NCI-H748 (cell line): Measurements from ENCODE around the gene TMEM132E.
A peak's percentile ranks its signal among the peaks of the same experiment; 100 is the strongest.

Source experiments
- DNase-seq: peaks from one replicate; lab custom pipeline; 2025; ENCODE audit not compliant: unreplicated experiment; lab: John Stamatoyannopoulos, UW

Gene TMEM132E

DNA sequence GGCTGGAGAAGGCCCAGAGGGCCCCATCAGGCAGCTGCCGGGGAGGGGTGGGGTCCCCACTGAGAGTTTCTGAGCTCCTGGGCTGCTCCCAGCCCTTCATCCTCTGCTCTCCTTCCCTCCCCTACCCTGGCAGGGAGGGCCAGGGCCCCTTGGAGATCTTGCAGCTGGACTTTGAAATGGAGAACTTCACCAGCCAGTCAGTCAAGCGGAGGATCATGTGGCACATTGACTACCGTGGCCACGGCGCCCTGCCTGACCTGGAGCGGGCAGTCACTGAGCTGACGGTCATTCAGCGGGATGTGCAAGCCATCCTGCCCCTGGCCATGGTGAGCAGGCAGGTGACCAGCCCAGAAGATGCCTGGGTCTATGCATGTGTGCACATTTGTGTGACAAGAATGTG is 49.5 kb downstream of the TMEM132E start:
- DNase-seq = no peak

DNA sequence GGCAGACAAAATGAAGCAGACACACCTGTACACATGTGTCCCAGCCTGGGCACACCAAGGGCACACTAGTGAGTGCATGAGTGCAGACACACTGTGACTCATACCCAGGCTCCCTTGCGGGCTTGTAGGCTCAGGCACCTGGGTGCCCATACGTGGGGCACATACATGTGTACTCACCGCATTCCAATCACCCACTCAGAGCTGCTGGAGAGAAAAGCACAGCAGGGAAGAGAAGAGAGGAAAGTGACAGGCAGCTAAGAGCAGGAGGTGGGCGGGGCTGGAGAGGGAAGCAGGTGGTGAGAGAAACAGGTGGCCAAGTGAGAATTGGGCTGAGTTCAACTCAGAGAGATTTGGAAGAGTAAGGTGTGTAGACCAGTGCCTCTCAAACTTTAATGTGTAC is 54.0 kb downstream of the TMEM132E start:
- DNase-seq = peak; percentile 70

DNA sequence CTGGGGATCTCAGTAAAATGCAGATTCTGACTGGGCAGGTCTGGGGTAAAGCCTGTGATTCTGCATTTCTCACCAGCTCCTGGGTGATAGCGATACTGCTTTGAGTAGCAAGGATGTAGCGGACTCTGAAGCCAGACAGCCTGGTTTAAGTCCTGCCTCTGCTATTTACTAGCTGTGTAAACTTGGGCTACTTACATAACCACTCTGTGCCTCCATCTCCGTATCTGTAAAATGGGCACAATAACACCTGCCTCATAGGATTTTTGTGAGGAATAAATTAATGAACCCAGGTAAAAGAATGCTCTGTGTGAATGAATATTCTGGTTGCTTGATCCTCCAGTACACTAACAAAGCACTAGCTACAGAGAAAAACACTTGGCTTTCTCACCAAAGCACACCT is 54.4 kb downstream of the TMEM132E start:
- no peak for DNase-seq

DNA sequence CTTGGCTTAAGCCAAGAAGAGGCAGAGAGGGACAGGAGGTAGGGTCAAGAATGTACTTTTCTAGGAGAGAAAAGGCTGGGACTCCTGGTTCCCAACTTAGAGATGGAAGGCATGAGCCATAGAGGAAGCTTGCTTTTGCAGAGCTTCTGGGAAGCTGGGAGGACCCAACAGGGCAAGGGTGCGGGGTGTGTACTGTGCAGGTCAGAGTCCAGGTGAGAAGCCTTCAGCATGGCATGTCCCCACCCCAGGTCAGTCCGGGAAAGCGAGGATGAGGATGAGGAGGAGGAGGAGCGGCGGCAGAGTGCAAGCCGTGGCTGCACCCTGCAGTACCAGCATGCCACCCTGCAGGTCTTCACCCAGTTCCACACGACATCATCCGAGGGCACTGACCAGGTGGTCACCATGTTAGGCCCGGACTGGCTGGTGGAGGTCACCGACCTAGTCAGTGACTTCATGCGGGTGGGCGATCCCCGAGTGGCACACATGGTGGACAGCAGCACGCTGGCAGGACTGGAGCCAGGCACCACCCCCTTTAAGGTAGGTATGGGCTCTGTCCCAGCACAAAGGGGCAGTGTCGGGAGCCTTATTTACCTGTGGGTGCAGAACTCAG is 55.3 kb downstream of the TMEM132E start:
- DNase-seq = no peak

DNA sequence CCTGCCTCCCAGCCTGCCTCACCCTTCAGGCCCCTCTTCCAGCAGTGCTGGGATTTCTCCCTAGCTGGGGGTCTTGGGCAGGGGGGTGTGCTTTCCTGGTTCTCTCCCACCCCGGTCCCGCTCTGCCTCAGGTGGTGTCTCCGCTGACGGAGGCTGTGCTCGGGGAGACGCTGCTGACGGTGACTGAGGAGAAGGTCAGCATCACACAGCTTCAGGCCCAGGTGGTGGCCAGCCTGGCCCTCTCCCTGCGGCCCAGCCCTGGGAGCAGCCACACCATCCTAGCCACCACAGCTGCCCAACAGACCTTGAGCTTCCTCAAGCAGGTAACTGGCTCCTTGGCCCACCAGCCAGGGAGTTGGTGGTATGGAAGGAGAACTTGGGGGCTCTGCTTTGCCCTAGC is 56.5 kb downstream of the TMEM132E start:
- no peak for DNase-seq

DNA sequence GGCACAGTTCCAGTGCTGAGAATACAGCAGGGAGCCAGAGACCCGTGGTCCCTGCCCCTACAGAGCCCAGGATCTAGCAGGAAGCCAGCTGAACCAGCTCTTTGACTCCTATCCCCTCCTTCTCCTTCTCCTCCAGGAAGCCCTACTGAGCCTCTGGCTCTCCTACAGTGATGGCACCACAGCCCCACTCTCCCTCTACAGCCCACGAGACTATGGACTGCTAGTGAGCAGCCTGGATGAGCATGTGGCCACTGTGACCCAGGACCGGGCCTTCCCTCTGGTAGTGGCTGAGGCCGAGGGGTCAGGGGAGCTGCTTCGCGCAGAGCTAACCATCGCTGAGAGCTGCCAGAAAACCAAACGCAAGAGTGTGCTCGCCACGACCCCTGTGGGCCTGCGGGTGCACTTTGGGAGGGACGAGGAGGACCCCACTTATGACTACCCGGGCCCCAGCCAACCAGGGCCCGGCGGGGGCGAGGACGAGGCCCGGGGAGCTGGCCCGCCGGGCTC is 57.7 kb downstream of the TMEM132E start:
- no peak for DNase-seq

DNA sequence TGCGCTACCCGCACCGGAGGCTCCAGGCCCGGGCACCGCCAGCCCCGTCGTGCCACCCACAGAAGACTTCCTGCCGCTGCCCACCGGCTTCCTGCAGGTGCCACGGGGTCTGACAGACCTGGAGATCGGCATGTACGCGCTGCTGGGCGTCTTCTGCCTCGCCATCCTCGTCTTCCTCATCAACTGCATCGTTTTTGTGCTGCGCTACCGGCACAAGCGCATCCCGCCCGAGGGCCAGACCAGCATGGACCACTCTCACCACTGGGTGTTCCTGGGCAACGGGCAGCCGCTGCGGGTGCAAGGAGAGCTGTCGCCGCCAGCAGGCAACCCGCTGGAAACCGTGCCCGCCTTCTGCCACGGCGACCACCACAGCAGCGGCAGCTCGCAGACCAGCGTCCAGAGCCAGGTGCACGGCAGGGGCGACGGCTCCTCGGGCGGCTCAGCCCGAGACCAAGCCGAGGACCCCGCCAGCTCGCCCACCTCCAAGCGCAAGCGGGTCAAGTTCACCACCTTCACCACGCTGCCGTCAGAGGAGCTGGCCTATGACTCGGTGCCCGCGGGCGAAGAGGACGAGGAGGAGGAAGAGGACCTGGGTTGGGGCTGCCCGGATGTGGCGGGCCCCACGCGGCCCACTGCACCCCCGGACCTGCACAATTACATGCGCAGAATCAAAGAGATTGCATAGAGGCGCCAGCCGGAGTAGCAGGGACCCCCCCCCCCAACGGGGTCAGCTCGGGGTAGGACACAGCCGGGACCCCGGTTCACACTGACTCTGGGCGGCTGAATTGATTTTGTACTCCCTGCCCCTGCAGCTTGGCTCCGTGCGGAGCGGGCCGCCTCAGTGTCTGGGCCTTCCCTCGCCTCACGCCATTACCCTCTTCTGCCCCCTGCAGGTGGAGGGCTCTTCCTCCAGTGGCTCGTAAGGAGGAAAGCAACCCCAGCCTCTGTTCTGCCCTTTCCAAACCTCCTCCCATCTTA is 58.5 kb downstream of the TMEM132E start:
- DNase-seq = peak; percentile 68

DNA sequence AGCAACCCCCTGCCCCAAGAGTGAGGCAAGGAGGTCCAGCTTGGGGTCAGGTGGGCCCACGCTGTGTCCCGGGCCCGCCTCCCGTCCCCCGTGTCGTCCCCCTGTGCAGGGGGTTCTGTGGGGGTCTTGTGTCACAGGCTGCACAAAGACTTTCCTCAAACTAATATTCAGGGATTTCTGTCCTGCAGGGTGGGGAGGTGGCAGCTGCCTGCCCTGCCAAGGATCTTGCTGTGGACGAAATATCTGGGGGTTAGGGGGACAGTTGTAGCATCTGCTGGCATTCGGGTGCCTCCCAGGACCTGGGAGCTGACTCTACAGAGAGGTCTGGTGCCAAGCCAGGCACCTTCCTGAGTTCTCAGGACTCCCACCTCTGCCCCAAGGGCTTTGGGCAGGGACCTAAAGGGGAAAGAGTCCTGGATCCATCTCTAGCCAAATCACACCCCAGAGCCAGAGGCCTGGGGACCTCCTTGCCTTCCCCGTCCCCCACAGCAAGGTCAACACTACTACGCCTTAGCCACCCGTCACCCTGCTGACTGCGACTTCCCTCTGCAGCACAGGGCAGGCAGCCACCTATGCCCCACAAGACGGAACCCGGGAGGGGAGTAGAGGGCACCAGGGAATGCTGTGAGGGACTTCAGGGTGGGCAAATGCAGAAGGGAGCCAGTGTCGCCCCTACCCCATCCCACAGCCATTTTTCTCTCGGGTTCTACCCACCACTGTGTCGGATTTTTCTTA is 59.3 kb downstream of the TMEM132E start:
- no peak for DNase-seq

DNA sequence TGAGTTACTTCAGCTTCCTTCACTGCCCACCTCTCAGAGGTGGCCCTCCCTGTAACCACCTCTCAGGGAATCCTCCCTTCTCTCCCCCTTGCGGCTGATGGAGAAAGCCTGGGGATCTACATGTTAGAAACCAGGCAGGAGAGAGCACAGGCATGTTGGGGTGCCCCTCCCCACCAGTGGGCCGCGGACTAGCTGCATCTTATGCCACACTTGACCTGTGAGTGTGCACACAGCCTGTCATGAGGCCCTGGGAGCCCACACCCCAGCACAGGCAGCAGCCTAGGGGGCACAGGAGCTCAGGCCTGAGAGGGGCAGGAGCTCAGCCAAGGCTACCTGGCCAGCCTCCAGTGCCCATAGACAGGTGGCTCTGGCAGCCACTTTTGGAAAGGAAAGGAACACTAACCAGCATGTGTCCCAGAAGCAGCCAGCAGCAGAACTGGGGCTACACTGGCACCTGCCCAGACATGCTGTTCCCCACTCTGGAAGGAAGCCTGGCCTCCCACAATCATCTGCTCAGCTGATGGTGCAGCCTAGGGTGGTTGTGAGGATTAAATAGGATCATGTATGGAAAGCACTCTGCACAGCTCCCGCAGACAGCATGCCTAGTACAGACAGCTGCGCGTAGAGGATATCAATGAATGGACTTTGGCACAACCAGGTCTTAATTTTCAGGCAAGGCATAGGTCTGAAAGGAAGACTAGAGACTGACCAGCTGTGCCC is 60.5 kb downstream of the TMEM132E start:
- DNase-seq = no peak

DNA sequence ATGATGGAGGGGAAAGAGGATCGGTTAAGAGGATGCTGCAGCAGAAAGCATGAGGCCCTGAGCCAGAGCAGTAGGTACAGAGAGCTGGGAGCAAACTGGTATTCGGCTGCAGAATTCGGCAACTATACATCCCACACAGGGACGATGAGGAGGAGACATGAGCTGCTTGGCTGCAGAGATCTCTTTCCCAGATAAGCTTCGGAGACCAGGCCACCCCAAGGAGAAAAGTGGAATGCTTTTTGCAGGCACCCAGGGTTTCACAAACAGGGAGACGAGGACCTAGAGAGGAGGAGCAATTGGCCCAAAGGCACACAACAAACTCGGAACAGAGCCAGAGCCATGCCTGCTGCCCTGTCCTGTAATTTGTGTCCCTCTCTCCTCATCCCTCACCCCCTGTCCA is 62.0 kb downstream of the TMEM132E start:
- DNase-seq = no peak

DNA sequence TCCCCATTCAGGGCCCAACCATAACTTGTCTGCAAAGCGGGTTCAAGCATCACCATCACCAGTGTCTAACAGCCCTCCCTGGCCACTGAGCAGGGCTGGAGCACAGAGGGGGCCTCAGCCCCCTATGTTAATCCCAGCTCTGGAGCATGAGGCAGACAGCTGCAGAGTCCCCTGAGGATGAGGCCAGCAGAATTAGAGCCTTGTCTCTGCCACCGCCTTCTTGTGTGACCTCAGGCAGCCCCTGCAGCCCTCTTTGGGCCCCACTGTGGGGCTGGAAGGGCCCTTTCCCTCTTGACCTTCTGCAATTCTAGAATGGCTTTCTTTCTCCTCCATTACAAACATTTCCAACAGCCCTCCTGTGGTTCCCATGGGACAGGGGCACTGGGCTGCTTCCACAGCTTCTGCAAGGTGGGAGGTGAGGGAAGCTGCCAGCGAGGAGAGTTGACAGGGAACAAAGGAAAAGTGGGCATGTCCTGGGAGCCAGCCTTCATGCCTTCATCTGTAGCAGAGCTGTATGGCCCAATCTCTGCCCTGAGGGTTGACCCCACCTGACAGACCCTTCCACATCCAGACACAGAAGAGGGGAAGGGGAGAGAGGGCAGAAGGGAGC is 65.7 kb downstream of the TMEM132E start:
- no peak for DNase-seq

DNA sequence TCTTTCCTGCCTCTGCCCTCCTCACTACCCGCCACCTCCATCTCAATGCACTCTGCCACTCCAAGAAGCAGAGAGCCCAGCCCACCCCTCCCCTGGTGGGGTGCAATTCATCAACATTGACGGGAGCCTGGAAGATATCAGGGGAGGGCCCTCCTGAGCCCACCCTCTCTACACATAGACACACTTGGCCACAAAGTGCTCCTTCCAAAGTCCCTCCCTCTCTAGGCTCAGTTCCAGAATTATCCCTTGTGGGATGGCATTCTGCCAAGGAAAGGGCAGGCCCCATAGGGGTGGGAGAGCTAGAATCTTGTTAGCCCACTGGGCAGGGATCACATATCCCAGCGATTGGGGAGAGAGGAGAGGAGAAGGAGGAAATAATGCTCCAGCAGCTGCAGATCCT is 66.2 kb downstream of the TMEM132E start:
- peak; percentile 55 for DNase-seq

DNA sequence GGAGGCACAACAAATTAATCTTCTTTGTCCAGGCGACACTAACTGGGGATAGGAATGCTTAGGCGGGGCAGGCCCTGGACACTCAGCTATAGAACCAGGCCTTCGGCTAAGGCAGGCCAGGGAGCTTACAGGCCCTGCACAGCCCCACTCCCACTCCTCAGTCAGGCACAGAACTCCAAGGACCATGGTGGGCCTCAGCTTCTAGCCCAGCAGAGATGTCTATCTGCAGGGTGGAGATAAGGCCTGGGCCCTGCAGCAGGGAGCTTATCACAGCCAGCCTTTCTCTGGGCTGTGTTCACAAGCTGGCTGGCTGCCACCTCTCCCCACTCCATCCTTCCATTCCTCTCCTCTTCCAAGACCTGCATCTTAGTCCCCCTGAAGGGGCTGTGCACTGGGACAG is 68.1 kb downstream of the TMEM132E start:
- no peak for DNase-seq

DNA sequence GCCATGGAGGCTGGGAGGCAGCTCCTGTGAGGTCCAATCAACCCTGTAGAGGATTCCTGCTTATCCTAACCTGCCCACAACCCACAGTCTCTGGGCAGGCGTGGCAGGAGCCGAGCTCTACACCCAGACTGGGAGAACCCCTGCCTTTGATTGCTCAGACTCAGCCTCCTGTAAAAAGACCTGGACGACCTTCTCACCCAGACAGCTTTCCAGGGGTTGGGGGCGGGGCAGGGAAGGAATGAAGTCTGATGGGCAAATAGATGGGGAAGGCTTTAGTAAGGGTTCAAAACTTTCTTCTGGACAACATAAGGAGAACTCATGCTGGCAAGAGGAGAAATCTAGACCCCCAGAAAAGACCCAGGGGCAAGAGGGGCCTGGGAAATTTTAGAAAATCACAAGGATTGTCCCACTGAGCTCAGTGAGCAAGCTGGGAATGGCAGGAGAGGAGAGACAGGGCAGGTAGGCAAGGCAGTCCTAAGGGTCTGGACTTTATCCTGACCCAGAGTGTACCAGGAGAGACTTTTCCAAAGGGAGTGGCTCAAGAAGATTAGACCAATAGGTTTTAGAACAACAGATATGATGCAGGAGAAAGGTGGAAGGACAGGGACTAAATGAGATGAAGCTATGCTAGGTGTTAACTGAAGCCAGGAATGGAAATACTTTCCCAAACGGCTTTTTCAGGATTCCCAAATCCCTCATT is 70.8 kb downstream of the TMEM132E start:
- no peak for DNase-seq

DNA sequence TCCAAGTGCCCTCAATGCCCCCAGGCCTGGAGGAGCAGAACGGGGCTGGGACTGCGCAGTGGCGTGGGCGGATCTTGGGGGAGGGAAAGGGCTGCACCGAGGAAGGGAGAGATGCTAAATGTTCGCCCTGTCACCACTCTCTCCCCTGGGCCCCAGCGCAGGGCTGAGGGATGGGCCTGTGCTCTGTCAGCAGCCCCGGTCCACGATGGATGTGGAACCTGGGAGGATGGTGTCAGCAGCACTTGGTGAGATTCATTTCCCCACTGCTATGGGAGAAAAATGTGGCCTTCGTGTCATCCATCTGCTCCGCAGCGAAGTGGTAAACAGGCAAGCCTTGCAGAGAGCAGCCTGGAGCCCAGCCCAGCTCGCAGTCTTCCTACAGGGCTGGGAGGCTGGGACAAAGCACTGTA is 72.0 kb downstream of the TMEM132E start:
- no peak for DNase-seq

DNA sequence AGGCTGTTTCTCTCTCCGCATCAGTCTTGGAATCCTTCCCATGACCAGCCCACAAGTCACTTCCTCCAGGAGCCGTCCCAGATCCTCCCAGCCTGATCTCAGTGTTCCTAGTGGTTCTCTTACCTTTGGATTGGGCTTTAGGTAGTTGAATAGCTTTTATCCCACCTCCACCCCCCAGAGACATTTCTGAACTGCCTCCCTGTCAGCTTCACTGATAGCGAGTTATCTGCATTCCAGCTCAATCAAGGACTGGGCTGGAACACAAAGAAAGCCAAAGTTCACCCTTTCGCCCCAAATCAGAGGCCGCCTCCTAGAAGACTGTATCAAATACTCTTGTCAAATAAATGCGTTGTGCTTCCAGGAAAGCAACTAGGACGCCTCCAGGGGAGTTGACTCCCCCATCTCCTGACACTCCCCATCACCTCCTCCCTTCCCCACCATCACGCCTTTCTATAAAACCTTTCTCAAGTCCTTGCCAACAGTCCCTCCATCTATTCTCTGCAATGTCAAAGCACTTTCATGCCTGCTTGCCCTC is 72.7 kb downstream of the TMEM132E start:
- no peak for DNase-seq

DNA sequence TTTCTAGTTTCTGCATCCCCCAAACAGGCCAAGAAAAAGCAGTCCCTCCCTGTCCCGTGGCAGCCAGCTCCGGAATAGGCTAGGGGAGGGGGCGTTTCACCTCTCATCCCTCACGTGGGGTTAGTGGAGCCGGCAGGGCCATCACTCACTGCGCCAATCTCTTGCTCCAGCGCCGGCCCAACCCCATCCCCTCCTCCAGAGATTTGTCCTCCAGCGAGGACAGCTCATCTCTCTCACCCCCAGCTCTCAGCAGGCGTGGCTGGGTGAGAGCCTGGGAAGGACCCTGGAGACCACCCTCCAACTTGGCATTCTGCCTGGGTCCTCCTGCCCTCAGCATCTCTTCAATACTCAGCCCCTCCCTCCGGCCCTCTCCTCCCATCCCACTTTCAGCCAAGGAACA is 74.1 kb downstream of the TMEM132E start:
- DNase-seq = no peak

DNA sequence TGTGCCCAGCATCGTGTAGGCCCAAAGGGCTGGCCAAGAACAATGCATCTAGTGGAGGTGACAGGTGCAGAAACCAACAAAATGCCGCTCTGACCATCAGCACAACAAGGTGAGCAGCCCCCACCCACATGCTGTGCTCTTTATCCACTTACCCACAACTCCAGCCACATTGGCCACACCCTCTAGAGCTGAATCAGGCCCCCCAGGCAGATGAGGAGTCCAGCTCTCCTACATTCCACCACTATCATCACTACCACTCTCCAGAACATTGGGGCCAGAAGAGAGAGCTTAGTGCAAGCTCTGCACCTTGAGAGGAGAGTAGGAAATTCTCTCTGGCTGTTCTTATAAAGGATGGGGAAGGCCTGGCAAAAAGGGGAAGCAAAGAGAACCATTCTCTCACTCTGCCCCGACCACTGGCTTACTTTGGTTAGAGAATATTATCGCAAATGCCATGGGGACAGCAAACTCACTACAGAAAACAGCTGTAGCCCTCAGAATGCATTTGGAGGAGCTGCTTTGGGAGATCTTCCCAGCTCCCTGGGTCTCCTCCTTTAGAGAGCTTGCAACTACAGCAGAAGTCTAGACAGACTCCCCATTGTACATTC is 75.0 kb downstream of the TMEM132E start:
- no peak for DNase-seq

DNA sequence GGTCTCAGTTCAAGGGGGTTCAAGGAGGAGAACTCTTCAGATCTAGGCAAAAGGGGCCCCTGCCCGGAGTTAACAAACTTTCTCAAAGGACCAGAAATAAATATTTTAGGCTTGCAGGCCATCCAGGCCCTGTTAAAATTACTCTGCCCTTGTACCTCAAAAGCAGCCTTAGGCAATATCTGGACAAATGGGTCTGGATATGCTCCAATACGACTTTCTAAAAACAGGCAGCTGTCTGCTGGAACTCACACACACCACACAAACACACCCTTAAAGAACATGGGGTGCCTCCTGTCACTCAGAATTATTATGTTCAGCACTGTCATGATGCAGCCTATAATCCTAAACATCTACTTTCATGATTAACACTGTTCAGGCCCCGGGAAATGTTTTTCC is 75.5 kb downstream of the TMEM132E start:
- DNase-seq = no peak
